ENCODE results near the gene IL18BP.

The IL18BP gene

DNA sequence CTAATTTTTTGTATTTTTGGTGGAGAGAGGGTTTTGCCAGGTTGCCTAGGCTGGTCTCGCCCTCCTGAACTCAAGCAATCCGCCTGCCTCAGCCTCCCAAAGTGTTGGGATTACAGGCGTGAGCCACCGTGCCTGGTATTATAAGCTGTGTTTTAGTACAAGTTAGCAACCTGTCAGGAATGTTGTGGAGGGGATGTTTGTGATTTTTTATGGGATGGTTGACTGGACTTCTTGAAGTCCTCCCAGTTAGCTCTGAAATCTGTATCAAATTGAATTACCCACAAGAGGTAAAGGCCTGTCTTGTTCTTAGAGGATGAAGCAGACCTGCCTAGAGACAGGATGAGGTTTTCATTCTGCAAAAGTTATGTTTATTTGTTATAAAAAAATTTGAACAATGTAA is 34.1 kb upstream of the IL18BP start:
- TF ChIP-seq, protein P1, sequence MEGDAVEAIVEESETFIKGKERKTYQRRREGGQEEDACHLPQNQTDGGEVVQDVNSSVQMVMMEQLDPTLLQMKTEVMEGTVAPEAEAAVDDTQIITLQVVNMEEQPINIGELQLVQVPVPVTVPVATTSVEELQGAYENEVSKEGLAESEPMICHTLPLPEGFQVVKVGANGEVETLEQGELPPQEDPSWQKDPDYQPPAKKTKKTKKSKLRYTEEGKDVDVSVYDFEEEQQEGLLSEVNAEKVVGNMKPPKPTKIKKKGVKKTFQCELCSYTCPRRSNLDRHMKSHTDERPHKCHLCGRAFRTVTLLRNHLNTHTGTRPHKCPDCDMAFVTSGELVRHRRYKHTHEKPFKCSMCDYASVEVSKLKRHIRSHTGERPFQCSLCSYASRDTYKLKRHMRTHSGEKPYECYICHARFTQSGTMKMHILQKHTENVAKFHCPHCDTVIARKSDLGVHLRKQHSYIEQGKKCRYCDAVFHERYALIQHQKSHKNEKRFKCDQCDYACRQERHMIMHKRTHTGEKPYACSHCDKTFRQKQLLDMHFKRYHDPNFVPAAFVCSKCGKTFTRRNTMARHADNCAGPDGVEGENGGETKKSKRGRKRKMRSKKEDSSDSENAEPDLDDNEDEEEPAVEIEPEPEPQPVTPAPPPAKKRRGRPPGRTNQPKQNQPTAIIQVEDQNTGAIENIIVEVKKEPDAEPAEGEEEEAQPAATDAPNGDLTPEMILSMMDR (conservative IDR thresholded peaks at IDR 0.05; ENCODE audit: low read depth, low read length): no peak
- H3K4me3 ChIP-seq (ENCODE audit: low read length): no peak overlapping the region
- DNase-seq (ENCODE audit: low read depth): no peak

DNA sequence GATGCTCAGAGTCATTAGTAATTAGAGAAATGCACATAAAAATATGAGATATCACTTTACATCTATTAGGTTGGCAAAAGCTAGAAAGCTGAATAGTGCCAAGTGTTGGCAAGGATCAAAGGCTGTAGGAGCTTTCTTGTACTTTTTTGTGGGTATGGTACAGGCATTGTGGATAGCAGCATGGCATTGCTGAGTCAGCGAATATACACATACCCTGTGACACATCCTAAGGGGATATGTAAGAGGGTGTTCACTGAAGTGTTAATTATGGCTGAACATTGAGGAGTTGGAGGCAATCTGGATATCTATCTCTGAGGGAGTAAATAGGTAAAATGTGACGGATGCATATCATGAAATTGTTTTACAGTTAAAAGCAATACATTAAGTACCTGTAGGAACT is 27.0 kb upstream of the IL18BP start:
- TF ChIP-seq, protein P1 (conservative IDR thresholded peaks at IDR 0.05; ENCODE audit: low read depth, low read length): no peak
- no peak for DNase-seq (ENCODE audit: low read depth)
- no peak overlapping the region for H3K4me3 ChIP-seq (ENCODE audit: low read length)

DNA sequence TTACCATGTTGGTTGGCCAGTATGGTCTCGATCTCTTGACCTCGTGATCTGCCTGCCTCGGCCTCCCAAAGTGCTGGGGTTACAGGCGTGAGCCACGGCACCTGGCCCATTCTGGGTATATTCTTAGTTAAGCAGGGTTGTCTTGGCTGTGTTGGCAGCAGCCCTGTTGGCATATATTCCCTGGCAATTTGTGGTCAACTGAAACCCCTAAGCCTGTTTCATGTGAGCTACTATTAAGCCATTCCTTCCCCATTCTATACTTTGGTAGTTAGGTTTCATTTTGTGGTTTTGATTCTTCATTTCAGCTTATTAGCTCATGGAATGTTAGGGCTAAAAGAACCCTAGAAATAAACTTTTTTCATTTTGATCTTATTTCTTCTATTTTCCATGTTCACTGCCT is 22.2 kb upstream of the IL18BP start:
- DNase-seq (ENCODE audit: low read depth): no peak
- H3K4me3 ChIP-seq (ENCODE audit: low read length): no peak overlapping the region
- TF ChIP-seq, protein P1 (conservative IDR thresholded peaks at IDR 0.05; ENCODE audit: low read depth, low read length): no peak

DNA sequence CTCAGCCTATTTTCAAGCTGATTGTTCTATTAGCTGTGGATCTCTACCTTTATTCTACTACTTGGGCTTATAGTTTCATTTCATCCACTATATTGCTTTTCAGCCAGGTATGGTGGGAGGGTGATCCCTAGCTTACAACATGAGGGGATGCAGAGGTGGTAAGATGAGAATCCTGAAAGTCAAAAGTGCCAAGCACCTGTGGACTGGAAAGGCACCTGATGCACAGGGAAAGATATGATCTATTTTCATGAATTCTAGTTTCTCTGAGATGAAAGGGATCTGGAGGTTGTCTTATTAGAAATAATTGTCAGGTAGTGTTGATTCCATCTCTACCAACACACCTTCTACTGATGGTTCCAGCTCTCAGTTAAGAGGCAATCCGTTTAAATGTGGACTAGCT is 21.6 kb upstream of the IL18BP start:
- no peak overlapping the region for H3K4me3 ChIP-seq (ENCODE audit: low read length)
- TF ChIP-seq, protein P1 (conservative IDR thresholded peaks at IDR 0.05; ENCODE audit: low read depth, low read length): no peak
- DNase-seq (ENCODE audit: low read depth): no peak

DNA sequence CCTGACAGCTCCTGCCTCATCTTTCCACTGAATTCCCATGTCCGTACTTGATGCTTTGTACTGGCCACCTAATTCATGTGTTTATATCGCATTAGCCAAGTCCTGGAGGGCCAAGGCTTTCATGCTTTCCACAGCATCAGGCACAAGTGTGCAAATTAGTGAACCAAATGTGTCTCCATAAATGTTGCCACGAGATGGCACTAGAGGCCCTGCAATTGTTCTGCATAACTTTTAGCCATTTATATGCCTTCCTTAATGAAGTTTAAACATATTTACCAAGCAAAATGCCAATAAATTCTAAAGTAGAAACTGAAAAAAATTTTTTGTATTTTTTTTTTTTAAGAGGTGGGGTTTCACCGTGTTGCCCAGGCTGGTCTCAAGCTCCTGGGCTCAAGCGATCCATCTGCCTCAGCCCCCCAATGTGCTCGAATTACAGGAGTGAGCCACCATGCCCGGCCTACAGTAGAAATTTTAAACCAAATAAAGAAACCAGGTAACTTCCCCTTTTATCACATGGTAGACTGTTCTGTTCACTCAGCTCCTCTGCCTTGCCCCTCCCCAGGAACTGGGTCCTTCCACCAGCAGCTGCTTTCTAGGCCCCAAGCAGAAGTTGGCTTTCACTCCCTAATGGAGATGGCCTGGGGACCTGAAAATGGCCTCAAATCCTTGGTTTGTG is 20.8 kb upstream of the IL18BP start:
- TF ChIP-seq, protein P1 (conservative IDR thresholded peaks at IDR 0.05; ENCODE audit: low read depth, low read length): peak; percentile 63
- DNase-seq (ENCODE audit: low read depth): no peak
- H3K4me3 ChIP-seq (ENCODE audit: low read length): no peak overlapping the region

DNA sequence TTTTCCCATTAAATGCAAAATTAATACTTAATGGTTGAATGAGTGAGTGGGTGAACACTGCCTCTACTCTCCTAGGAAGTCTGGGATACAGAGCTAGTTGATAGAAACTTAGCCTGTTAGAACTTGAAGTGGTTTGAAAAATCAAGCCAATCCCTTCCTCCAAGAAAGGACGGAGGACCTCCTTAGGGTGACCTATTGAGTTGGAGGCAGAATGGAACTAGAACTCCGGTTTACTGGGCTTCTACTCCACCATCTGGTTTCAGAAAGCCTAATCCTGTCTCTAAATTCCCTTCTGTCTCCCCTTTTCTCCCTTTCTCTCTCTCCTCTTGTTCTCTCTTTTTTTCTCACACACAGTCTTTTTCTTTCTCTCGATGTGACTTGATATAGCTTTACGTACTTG is 19.6 kb upstream of the IL18BP start:
- H3K4me3 ChIP-seq (ENCODE audit: low read length): no peak overlapping the region
- DNase-seq (ENCODE audit: low read depth): no peak
- TF ChIP-seq, protein P1 (conservative IDR thresholded peaks at IDR 0.05; ENCODE audit: low read depth, low read length): no peak

DNA sequence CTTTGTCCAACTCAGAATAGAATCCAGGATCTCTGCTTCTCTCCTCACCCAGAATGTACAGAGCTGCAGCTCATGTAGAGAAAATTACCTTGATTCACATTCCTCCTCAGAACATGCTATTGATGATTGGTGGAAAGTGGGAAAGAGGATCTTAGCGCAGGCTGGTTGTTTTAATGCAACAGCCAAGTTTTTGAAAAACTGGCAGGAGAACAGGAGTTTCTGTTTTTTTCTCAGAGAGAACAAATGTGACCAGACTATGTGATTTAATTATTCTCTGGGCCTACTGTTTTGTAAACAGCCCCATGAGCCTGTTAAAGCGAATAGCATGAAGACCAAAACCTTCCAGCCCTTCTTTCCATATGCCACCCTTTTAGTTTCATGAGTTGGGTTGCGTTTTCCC is 19.1 kb upstream of the IL18BP start:
- TF ChIP-seq, protein P1 (conservative IDR thresholded peaks at IDR 0.05; ENCODE audit: low read depth, low read length): no peak
- DNase-seq (ENCODE audit: low read depth): no peak
- H3K4me3 ChIP-seq (ENCODE audit: low read length): no peak overlapping the region

Measured in retinal pigment epithelial cell (primary cell).